NCI-H187 (cell line): ENCODE results near the gene SLC25A52.
"Not testable (repeated sequence)": the region's sequence is repeated elsewhere in the genome, so short reads cannot be mapped to it uniquely, and the experiment has no call there.

Source experiments
- DNase-seq, 2 experiments: peaks; one replicate each; lab custom pipeline; 2025; lab: John Stamatoyannopoulos, UW

The SLC25A52 gene, protein sequence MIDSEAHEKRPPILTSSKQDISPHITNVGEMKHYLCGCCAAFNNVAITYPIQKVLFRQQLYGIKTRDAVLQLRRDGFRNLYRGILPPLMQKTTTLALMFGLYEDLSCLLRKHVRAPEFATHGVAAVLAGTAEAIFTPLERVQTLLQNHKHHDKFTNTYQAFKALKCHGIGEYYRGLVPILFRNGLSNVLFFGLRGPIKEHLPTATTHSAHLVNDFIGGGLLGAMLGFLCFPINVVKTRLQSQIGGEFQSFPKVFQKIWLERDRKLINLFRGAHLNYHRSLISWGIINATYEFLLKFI

DNA sequence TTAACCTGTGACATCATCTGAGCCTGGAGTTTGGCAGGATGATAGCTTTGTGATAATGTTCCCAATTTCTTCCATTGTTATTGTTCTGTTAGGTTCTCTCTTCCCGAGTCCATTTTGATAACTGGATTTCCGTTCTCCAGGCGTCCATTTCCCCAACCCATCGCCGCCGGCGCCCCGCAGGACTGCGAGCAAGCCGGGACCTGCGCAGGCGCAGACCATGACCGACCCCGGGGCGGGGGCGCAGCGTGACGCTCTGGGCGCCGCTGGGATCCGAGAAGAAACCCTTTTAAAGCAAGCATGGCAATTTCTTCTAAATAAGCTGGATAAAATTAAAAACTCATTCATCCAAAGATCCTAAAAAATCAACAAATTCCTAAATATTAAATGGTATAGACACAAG, at the start of gene SLC25A52:
Gene SLC25A52 (minus strand): TSS at position 186 of the 400 bp plus-strand sequence. CDS start 219 bp downstream, outside the sequence.
- DNase-seq = no peak

DNA sequence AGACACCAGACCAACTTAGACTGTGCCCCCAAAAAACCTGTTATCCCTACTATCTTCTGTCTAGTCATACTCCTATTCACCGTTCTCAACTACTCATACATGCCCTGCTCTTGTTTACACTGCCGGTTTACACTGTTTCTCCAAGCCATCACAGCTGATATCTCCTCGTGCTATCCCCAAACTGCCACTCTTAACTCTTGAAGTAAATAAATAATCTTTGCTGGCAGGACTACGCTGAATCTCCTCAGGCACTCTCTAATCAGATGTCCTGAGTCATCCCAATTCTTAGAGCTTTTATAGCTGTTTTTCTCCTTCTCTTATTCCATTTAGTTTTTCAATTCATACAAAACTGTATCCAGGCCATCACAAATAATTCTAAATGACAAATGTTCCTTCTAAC, 48.4 kb upstream of the SLC25A52 start:
- not testable (repeated sequence) for DNase-seq

- DNase-seq = no peak
Observed at GRCh38 chr18:31801078-31801477, 40.4 kb upstream of the SLC25A52 start.

GRCh38 chr18:31799257-31799656, 38.6 kb upstream of the SLC25A52 start:
- DNase-seq = not testable (repeated sequence)

DNA sequence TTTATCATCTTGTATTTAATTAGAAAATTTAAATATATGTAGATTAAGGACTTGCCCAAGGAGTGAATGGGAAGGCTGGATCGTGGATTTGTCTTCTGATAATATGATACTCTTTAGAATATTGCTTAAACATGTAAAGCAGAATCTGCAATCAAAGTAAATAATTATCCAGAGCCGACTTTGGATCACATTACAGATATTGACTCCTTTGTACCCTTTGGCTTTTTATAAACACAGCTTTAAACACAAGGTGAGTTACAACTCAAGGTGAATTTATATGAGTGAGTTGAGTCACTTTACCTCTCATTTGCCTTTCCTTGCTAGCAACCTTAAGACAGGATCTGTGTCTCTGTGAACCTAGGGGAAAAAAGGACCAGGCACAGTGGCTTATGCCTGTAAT, 37.7 kb upstream of the SLC25A52 start:
- no peak for DNase-seq

DNA sequence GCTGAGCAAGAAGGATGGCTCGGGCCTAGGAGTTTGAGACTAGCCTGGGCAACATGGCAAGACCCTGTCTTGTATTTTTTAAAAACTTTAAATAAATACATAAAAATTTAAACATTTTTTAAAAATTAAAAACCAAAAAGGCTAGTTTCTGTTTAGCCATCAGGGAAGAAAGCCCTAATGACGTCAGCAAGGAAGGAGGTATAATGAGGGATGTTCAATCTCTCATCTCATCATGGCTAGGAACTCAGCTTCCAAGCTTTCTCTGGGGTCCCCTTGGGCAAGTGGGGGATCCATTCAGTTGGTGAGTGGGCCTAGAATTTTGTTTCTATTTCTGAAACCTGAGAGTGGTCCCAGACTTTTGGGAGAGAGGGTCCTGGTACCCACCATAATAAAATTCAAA, 35.1 kb upstream of the SLC25A52 start:
- no peak for DNase-seq

DNA sequence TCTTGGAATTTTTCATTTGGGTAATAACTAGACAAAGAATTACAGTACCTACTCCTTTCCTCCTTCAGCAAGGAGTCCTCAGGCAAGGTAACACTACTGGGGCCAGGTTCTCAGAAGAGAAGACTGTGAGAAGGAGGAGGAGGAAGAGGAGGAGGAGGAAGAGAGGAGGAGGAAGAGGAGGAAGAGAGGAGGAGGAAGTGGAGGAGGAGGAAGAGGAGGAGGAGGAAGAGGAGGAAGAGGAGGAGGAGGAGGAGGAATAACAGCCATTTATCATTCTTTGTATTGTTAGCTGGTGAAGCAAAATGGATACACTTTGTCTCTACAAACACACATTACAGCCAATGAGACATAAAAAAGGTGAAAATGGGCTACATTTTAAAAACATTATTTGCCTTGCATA, 32.9 kb upstream of the SLC25A52 start:
- DNase-seq = no peak

DNA sequence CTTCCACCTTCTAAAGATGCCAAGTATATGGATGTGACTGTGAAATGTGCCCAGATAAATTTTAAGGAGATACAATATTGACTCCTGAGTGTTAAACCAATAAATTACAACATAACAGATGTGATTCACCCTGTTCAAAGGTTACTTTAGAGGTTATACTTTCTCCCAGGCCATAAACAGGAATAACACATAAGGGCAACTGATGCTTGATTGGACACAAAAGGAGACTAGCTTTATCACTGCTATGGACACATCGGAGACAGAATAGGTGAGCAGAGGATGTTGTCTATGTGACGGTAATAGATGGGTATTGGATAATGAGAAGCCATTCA, 31.9 kb upstream of the SLC25A52 start:
- no peak for DNase-seq

DNA sequence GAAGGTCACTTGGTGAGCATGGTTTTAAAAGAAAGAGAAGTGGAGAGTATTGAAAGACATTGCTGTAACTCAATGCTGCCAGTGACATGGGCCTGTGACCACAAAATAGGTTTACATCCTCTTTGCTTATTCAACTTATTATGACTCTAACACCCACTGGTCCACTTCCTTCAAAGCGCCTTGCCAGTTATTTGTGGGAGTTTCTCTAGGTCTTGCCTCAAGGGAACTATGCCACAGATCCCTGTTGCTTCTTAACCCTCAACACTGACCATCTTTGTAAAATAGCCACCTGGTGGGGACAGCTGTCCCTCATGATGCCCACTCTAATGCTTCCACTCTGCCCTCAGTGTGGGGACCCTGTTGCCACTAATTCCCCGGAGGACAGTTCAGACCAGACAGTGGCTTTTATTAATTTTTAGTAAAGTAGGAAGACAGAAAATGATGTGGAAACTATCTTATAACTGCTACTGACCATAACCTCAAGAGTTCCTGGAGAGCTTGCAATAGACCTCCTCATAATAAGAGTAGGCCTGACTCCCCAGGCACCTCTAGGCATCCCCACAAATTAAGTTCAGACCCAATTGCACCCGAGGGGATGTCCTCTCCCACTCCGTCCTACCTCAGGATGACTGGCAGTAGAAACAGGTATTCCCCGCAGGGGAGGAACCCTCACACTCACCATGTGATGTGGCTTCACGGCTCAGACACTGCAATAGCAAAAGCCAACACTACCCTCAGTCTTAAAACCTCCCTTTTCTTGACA, 31.3 kb upstream of the SLC25A52 start:
- no peak for DNase-seq

- no peak for DNase-seq
Observed at GRCh38 chr18:31789409-31789808, 28.7 kb upstream of the SLC25A52 start.

DNA sequence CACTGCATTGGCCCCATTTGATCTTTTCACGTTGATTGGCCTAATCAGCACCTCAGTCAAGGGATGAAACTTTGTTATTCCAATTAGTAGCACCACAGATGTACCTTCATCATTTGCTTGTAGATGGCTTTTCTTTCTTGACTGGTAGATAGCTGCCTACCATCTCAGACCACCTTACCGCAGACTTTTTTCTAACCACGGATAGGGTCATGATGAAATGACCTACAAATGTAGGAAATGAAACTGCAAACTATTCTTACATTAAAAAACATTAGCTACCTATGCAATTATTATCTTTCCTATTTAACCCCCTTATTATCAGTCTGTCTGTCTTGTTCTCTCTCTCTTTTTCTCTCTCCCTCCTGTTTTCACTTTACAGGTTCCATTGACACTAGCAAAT, 22.4 kb upstream of the SLC25A52 start:
- no peak for DNase-seq

DNA sequence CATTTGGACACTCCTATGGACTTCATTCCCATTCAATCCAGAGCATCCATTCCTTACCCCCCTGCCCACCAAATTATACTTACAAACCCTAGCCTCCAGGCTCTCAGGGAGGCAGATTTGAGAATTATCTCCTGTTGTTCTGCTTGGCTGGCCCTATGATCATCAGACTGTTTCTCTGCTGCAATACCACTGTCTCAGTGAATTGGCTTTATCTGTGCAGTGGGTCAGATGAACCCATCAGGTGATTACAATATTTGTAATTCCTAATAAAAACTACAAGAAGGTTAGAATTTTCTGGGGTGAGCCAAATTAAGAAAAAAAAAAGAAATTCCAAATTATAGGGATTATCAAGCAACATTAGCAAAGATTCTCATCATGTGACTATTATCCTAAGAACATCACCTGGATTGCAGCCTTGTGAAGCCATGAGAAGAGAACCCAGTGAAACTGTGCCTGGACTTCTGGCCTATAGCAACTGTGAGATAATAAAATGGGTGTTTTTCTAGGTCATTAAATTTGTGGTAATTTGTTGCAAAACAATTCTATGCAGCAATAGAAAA, 17.8 kb upstream of the SLC25A52 start:
- no peak for DNase-seq

- DNase-seq = no peak
Observed at GRCh38 chr18:31776093-31776492, 15.4 kb upstream of the SLC25A52 start.

DNA sequence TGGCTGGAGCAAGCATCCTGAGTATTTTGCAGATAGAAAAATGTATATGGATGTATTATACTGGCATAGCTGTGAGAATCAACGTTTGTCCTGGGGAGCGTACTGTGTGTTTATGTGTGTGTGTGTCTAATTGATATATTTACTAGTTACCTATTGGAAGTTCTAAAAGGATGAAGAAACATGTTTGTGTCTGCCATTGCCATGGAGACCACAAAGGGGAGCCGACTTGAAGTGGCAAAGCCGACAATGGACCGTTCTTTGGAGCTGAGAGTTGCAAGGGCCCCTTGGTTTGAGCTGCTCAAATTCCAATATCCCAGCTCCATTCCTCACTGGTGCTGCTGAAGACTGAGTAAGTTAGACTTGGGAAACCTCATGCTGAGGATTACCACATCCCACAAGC, 14.3 kb upstream of the SLC25A52 start:
- no peak for DNase-seq

DNA sequence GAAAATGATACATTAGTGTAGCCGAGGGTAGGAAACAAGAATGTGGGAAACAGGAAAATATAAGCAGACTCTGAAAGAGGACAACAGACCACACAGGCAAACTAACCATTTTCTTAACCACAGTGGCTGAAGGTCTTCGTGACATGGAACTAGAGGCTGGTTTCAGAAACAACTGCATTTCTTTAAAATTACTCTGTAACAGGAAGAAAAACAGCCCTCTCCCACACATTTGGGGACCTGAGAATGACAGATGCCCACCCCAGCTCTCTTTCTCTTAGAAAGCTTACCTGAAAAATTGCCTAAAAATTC, 13.8 kb upstream of the SLC25A52 start:
- no peak for DNase-seq

DNA sequence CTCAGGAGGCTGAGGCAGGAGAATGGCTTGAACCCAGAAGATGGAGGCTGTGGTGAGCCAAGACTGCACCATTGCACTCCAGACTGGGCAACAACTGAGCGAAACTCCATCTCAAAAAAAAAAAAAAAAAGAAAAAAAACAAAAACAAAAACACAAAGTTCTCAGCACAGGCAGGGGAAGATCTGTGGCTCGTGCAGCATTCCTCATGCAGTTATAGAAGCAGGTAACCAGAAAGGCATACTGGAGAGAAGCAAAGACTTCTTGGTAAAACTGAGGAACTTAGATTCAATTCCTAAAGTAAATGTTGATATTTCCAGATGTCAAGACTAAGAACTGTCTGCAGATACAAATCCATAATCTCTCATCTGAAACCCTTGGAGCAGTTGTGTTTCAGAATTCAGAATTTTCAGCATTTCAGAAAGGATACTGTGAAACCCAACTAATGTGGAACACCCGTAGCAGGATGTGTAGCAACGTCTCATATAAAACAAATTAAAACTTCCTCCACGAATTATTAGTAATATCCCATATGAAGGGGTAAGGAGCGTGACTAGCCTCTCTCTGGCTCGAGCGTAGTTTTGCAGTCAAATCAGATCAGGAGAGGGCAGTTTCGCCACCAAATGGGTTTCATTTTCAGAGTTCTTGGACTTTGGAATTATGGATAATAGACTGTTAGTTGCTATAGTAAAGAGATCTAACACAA, 13.2 kb upstream of the SLC25A52 start:
- no peak for DNase-seq

DNA sequence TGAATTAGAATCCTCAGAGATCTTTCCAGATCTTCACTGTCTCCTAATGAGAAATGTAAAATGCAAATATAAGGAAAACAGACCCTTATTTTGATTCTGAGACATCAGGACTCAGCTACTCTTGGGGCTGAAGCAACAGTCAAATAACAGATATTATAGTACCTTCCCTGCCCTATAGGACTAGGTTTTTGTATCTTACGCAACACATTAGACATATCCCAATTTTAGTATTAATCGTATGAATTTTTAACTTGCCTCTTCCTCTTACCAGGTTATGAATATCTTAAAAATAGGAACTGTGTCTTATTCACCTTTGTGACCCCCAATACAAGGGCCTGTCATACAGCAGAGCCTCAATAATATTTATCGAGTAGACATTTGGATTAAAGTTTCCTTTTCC, 12.0 kb upstream of the SLC25A52 start:
- DNase-seq = no peak

- no peak for DNase-seq
Observed at GRCh38 chr18:31750273-31750672, 10.4 kb downstream of the SLC25A52 start.

DNA sequence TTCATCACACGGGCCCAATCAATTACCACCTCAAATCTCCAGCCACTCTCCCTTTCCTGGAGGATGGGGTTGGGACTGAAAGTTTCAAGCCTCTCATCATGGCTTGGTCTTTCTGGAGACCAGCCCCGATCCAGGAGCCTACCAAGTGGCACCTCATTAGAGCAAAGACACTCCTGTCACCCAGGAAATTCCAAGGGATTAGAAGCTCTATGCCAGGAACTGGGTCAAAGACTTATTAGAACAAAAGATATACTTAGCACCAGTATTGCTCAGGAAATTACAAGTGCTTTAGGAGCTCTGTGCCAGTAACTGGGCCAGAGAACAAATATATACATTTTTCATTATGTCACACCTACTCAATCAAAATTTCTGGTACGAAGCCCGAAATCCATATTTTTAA, 14.3 kb downstream of the SLC25A52 start:
- DNase-seq = no peak

DNA sequence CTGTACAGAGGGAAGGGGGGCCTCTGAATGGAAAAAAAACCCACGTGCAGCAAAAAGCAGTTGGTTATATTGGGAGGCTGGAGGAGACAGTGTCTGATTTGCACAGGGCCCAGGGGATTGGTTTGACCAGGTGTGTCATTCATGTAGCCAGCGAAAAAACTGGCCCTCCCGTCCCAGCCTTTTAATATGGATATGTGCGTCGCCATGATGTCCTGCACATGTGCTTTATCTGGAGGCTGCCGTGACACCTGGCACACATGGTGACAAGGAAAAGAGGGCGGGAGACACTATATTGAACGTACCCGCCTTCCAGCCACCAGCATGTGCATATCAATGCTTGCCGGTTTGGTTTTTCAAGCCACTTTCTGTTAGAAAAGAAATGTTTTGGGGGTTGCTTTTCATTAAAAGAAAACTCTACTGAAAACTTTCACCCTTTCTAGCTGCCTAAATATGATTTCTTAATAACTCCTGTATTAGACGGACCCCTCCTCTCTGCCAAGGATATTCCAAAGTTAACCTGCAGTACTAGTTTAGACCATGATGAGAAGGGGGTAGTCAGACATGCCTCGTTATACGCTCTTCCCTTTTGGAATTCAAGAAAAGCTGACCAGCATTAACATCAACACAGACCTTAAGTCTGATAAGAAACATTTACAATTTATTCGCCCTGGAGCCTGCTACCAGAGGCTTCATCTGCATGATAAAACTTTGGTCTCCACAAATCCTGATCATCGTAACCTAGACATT, 16.2 kb downstream of the SLC25A52 start:
- no peak for DNase-seq

GRCh38 chr18:31743600-31743999, 17.1 kb downstream of the SLC25A52 start:
- not testable (repeated sequence) for DNase-seq

DNA sequence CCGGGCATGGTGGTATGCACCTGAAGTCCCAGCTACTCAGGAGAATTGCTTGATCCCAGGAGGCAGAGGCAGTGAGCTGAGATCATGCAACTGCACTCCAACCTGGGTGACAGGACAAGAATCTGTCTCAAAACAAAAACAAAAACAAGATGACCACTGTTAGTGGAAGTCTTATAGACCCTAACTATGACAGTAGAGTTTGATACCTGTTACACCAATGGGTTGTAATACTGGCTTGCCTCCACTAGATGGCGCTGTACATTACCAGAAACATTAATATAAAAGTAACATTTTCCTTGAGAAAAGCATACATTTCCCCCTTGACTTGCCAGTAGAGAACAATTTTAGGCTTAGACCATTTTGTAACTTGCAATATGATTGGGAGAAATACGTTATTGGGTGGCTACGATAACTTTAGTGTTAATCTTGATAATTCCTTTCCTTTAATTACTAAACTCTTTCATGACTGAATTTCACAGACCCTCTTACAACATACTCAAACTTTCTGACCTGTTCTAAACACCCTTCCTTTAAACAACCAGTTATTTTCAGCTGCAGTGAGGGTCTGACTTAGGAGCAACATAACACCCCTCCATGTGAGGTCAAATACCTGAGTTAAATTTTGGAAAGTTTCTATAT, 19.5 kb downstream of the SLC25A52 start:
- DNase-seq = no peak
